ENCODE measurements around the gene PLEKHG4.

DNA sequence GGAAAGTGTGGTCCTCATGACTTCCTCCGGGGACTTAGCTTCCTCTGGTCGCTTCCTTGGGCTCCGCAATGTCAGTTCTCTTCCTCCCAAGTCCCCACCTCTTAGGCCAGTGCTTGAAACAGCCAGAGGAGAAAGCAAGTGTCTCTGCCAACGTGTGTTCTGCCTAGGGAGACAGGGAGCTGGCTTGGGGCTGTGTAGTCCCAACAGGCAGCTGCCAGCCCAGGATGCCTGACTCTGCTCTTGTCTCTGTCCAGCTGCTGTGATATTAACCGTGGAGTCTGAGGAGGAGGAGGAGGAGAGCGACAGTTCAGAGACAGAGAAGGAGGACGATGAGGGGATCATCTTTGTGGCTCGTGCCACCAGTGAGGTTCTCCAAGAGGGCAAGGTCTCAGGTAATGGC is 13.5 kb upstream of the PLEKHG4 start:
- TF ChIP-seq, protein P1, sequence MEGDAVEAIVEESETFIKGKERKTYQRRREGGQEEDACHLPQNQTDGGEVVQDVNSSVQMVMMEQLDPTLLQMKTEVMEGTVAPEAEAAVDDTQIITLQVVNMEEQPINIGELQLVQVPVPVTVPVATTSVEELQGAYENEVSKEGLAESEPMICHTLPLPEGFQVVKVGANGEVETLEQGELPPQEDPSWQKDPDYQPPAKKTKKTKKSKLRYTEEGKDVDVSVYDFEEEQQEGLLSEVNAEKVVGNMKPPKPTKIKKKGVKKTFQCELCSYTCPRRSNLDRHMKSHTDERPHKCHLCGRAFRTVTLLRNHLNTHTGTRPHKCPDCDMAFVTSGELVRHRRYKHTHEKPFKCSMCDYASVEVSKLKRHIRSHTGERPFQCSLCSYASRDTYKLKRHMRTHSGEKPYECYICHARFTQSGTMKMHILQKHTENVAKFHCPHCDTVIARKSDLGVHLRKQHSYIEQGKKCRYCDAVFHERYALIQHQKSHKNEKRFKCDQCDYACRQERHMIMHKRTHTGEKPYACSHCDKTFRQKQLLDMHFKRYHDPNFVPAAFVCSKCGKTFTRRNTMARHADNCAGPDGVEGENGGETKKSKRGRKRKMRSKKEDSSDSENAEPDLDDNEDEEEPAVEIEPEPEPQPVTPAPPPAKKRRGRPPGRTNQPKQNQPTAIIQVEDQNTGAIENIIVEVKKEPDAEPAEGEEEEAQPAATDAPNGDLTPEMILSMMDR (IDR thresholded peaks at IDR 0.05), result no peak
- TF ChIP-seq SMAD3 (CRISPR knock-in tag; IDR thresholded peaks at IDR 0.05; ENCODE audit: borderline replicate concordance), result no peak
- no peak for TF ChIP-seq CREB1 (CRISPR knock-in tag; IDR thresholded peaks at IDR 0.05)
